Measurements from ENCODE around the gene PTPRN2. TPM values are rescaled to one million over a fixed set of nuclear protein-coding genes. Genes with fewer than 3 reads are reported as not detected.

PTPRN2 gene
- total and polyA plus RNA-seq, 2 of the 13 experiments (the other 11 are each of a cell fraction or from before 2014, with no cell fraction given): 2.5 to 24.2 TPM

- in situ Hi-C loops (cut with HindIII; ENCODE audit: extremely low pct_ligation_motif_present, low pct_unique_long_range_greater_than_20kb) (no loop called here), intact Hi-C loops (cut with micrococcal nuclease; ENCODE audit: unreplicated experiment) (no loop called here)
- H3K9me3 ChIP-seq (ENCODE audit: low read length): no peaks in the 10 kb centered on the region
- H3K27ac ChIP-seq (ENCODE audit: extremely low read length, insufficient read depth, low read length): no peak overlapping the region
- H3K4me1 ChIP-seq (ENCODE audit: insufficient read depth, low read length): no peaks in the 10 kb centered on the region
- DNase-seq (ENCODE audit: low spot score) (no peak), FAIRE-seq (no peak), ATAC-seq (no peak)
- BruUV-seq (replicated peaks): no TSS peak
- WGBS (ENCODE audit: low lambda C conversion rate): 65% methylated on average over 31 of the region's 39 CpGs
- no peaks in the 10 kb centered on the region for H3K79me2 ChIP-seq (ENCODE audit: insufficient read depth, low read length)
- H3K27me3 ChIP-seq (ENCODE audit: control insufficient read depth in 1 of 2, insufficient read depth in 2 of 2, low read length in 2 of 2): peaks cover 4 to 68% of the 10 kb centered on the region in 2 experiments; a peak in 4 of 5 replicates
- H4K20me1 ChIP-seq (ENCODE audit: insufficient read depth, low read length): peaks cover 19% of the 10 kb centered on the region; the same call in 1 of the 2 replicates
- no peak overlapping the region for H3K9ac ChIP-seq (ENCODE audit: insufficient read depth, low read depth, low read length)
- H2AFZ ChIP-seq (ENCODE audit: low read length): no peak overlapping the region
- ChIA-PET CTCF (ENCODE audit: low intra/inter-chr PET ratio, low total read pairs) (no interaction called here), POLR2A (no interaction called here)
- H3K4me2 ChIP-seq (ENCODE audit: low read depth, low read length): no peak overlapping the region
- no peaks in the 10 kb centered on the region for H3K36me3 ChIP-seq (replicated peaks in 1 of 2; ENCODE audit: control insufficient read depth in 1 of 2, insufficient read depth in 2 of 2, low read length in 2 of 2)
- H3K4me3 ChIP-seq (replicated peaks in 1 of 3; ENCODE audit: insufficient read depth in 1 of 3, low read depth in 2 of 3, low read length in 3 of 3): no peak overlapping the region
- TF ChIP-seq ZNF652 (CRISPR knock-in tag; IDR thresholded peaks at IDR 0.05; ENCODE audit: borderline replicate concordance, low read depth): no peak
- no peak for TF ChIP-seq ZNF619 (CRISPR knock-in tag; IDR thresholded peaks at IDR 0.05)
- no peak for TF ChIP-seq ATRX (CRISPR knock-in tag; IDR thresholded peaks at IDR 0.05; ENCODE audit: borderline replicate concordance)
- TF ChIP-seq KIAA2018 (CRISPR knock-in tag; IDR thresholded peaks at IDR 0.05; ENCODE audit: borderline replicate concordance): no peak
- TF ChIP-seq ZBTB34 (CRISPR knock-in tag; IDR thresholded peaks at IDR 0.05): no peak
- TF ChIP-seq ISL2 (CRISPR knock-in tag; IDR thresholded peaks at IDR 0.05): no peak
- TF ChIP-seq MLXIP (CRISPR knock-in tag; IDR thresholded peaks at IDR 0.05; ENCODE audit: borderline replicate concordance): no peak
- TF ChIP-seq CBFB (CRISPR knock-in tag; IDR thresholded peaks at IDR 0.05): no peak
- no peak for TF ChIP-seq SKI (IDR thresholded peaks at IDR 0.05; ENCODE audit: partially characterized antibody)
- no peak for TF ChIP-seq SP5 (CRISPR knock-in tag; IDR thresholded peaks at IDR 0.05; ENCODE audit: borderline replicate concordance, low read depth)
- no peak for TF ChIP-seq SRSF4 (IDR thresholded peaks at IDR 0.05; ENCODE audit: low read depth, low read length, poor library complexity, severe bottlenecking)
These were observed 916.0 kb downstream of the PTPRN2 start for GRCh38 chr7:157671358-157672255.
